Effector memory CD4-positive, alpha-beta T cell (primary cell): ENCODE results near the gene KAT8.
A peak's percentile ranks its signal among the peaks of the same experiment; 100 is the strongest.
"Not testable (repeated sequence)": the region's sequence is repeated elsewhere in the genome, so short reads cannot be mapped to it uniquely, and the experiment has no call there.

ENCODE experiments used
- DNase-seq, 3 donors: peaks; one replicate each; pipeline ENCODE4 v3.0.0-alpha.2; 2020
- H3K27ac ChIP-seq: 2 replicates; pipeline ENCODE4 v1.7.0; 2013; ENCODE audit warnings: mild to moderate bottlenecking, low read length, moderate library complexity; ENCODE audit not compliant: insufficient read depth, poor library complexity, severe bottlenecking
- H3K27me3 ChIP-seq: replicated peaks from 2 replicates; pipeline ENCODE4 v1.7.0; 2013; ENCODE audit warnings: mild to moderate bottlenecking, low read length; ENCODE audit not compliant: insufficient read depth, control insufficient read depth, poor library complexity, severe bottlenecking
- H3K36me3 ChIP-seq: 2 replicates; pipeline ENCODE4 v1.7.0; 2013; ENCODE audit warnings: mild to moderate bottlenecking, low read length, moderate library complexity; ENCODE audit not compliant: control insufficient read depth, insufficient read depth
- H3K4me1 ChIP-seq: 2 replicates; pipeline ENCODE4 v1.7.0; 2013; ENCODE audit warnings: low read length, mild to moderate bottlenecking; ENCODE audit not compliant: control insufficient read depth, insufficient read depth, poor library complexity, severe bottlenecking
- H3K4me3 ChIP-seq: 2 replicates; pipeline ENCODE4 v1.7.0; 2013; ENCODE audit warnings: low read length, low read depth, mild to moderate bottlenecking; ENCODE audit not compliant: insufficient read depth, poor library complexity, severe bottlenecking
- H3K9me3 ChIP-seq: 2 replicates; pipeline ENCODE4 v1.7.0; 2013; ENCODE audit warnings: mild to moderate bottlenecking, low read length, moderate library complexity; ENCODE audit not compliant: control insufficient read depth

The KAT8 gene

GRCh38 chr16:31148281-31148728 is 30.8 kb downstream of the KAT8 start:
- DNase-seq = no peak
- Histone ChIP-seq H3K27me3 (no peaks in the 10 kb centered on the region), H3K4me3 (no peak overlapping the region), H3K36me3 (no peaks in the 10 kb centered on the region), H3K27ac (no peak overlapping the region), H3K9me3 (no peaks in the 10 kb centered on the region), H3K4me1 (no peaks in the 10 kb centered on the region)

GRCh38 chr16:31148896-31149295 is 31.4 kb downstream of the KAT8 start:
- DNase-seq = no peak
- Histone ChIP-seq H3K4me1 (no peaks in the 10 kb centered on the region), H3K27me3 (no peaks in the 10 kb centered on the region), H3K36me3 (no peaks in the 10 kb centered on the region), H3K27ac (no peak overlapping the region), H3K4me3 (no peak overlapping the region), H3K9me3 (no peaks in the 10 kb centered on the region)

GRCh38 chr16:31149332-31149731 is 31.9 kb downstream of the KAT8 start:
- Histone ChIP-seq H3K4me3 (no peak overlapping the region), H3K27ac (no peak overlapping the region), H3K27me3 (no peaks in the 10 kb centered on the region), H3K36me3 (no peaks in the 10 kb centered on the region), H3K9me3 (no peaks in the 10 kb centered on the region), H3K4me1 (no peaks in the 10 kb centered on the region)
- no peak for DNase-seq

GRCh38 chr16:31149894-31150890 is 32.7 kb downstream of the KAT8 start, which contains the start of gene PRSS36:
Gene PRSS36, minus strand, starts transcription at chr16:31150066. Its CDS starts 31 bp downstream, at chr16:31150035.
- H3K36me3 ChIP-seq = no peaks in the 10 kb centered on the region
- no peaks in the 10 kb centered on the region for H3K9me3 ChIP-seq
- no peak within 1 kb of the TSS for H3K27ac ChIP-seq
- DNase-seq = no peak
- H3K4me1 ChIP-seq = no peaks in the 10 kb centered on the region
- H3K27me3 ChIP-seq = no peaks in the 10 kb centered on the region
- no peak within 1 kb of the TSS for H3K4me3 ChIP-seq

GRCh38 chr16:31150976-31151375 is 33.5 kb downstream of the KAT8 start:
- H3K4me1 ChIP-seq, DNase-seq, H3K9me3 ChIP-seq, H3K4me3 ChIP-seq, H3K27ac ChIP-seq, H3K36me3 ChIP-seq, H3K27me3 ChIP-seq: not testable (repeated sequence)

GRCh38 chr16:31157136-31157535 is 39.7 kb downstream of the KAT8 start:
- Histone ChIP-seq H3K9me3 (no peaks in the 10 kb centered on the region), H3K27ac (no peak overlapping the region), H3K4me3 (no peak overlapping the region), H3K27me3 (no peaks in the 10 kb centered on the region), H3K36me3 (no peaks in the 10 kb centered on the region), H3K4me1 (no peaks in the 10 kb centered on the region)
- no peak for DNase-seq

GRCh38 chr16:31167315-31167714 is 49.9 kb downstream of the KAT8 start:
- no peak overlapping the region for H3K4me3 ChIP-seq
- no peaks in the 10 kb centered on the region for H3K4me1 ChIP-seq
- no peak overlapping the region for H3K27ac ChIP-seq
- no peaks in the 10 kb centered on the region for H3K27me3 ChIP-seq
- DNase-seq = no peak
- H3K36me3 ChIP-seq = no peaks in the 10 kb centered on the region
- H3K9me3 ChIP-seq = no peaks in the 10 kb centered on the region

GRCh38 chr16:31168848-31169247 is 51.4 kb downstream of the KAT8 start:
- H3K27ac ChIP-seq = no peak overlapping the region

GRCh38 chr16:31170048-31170447 is 52.6 kb downstream of the KAT8 start:
- H3K9me3 ChIP-seq, H3K4me3 ChIP-seq, DNase-seq, H3K4me1 ChIP-seq, H3K27ac ChIP-seq, H3K36me3 ChIP-seq, H3K27me3 ChIP-seq: not testable (repeated sequence)

More at GRCh38 chr16:31168848-31169247, 51.4 kb downstream of the KAT8 start:
- Histone ChIP-seq H3K9me3 (no peaks in the 10 kb centered on the region), H3K4me1 (no peaks in the 10 kb centered on the region), H3K36me3 (no peaks in the 10 kb centered on the region), H3K4me3 (no peak overlapping the region), H3K27me3 (no peaks in the 10 kb centered on the region)
- no peak for DNase-seq

GRCh38 chr16:31177136-31177535 is 59.7 kb downstream of the KAT8 start:
- H3K4me3 ChIP-seq = peak overlapping the region; percentile 20

More at GRCh38 chr16:31177136-31177535, 59.7 kb downstream of the KAT8 start:
- peaks cover 36% of the 10 kb centered on the region for H3K4me1 ChIP-seq
- no peaks in the 10 kb centered on the region for H3K27me3 ChIP-seq
- DNase-seq = peak; percentile 36 to 50 (median 48)
- peak overlapping the region; percentile 14 for H3K27ac ChIP-seq
- peaks cover 5% of the 10 kb centered on the region for H3K36me3 ChIP-seq
- no peaks in the 10 kb centered on the region for H3K9me3 ChIP-seq
